Endothelial cell of umbilical vein (primary cell): ENCODE measurements around the gene SEC63. TPM values are rescaled to one million over a fixed set of nuclear protein-coding genes. Genes with fewer than 3 reads are reported as not detected.

Source experiments
- BruUV-seq: library from RNA; stranded (reverse); fragments of 400-500 nt; replicated peaks from 2 replicates; lab custom pipeline; 2021; lab: Mats Ljungman, UMichigan
- CTCF ChIA-PET: fragments of 300-600, 350-600 bp; sonication (Branson Sonifier 250); formaldehyde crosslinking; loops from one replicate; lab custom pipeline; 2021; ENCODE audit warnings: antibody characterized with exemption, inconsistent platforms; lab: Charles Lee
- POLR2A ChIA-PET: fragments of 300-600, 350-600 bp; sonication (Branson Sonifier 250); formaldehyde crosslinking; loops from one replicate; lab custom pipeline; 2021; ENCODE audit warnings: antibody characterized with exemption, inconsistent platforms; lab: Charles Lee
- DNase-seq: peaks from one replicate; pipeline ENCODE4 v3.0.0-alpha.2; 2011; ENCODE audit warnings: low read depth, low spot score
- FAIRE-seq: peaks from 2 replicates; lab custom pipeline; 2011; peaks lifted over from hg19 to GRCh38; lab: Jason Lieb, UNC
- H2AFZ ChIP-seq: 2 replicates; pipeline ENCODE4 v1.6.0; 2012; ENCODE audit warnings: low read depth, low read length, control low read depth, inconsistent platforms
- H3K27ac ChIP-seq: 2 replicates; pipeline ENCODE4 v1.5.1; 2011; ENCODE audit warnings: low read depth, mild to moderate bottlenecking, control low read depth, low read length, moderate library complexity; ENCODE audit not compliant: insufficient read depth
- H3K27me3 ChIP-seq, 2 experiments: 2 replicates each; pipeline versions ENCODE4 v1.6.0 to v1.6.1; 2011; ENCODE audit warnings: low read length in 2 of 2, mixed read lengths in 1 of 2; ENCODE audit not compliant: control insufficient read depth in 2 of 2, insufficient read depth in 2 of 2
- H3K36me3 ChIP-seq, 2 experiments: 2 replicates in 1 of 2; 3 replicates in 1 of 2; pipeline ENCODE4 v1.5.1; 2011; ENCODE audit warnings: low read length in 2 of 2, mild to moderate bottlenecking in 1 of 2, moderate library complexity in 1 of 2; ENCODE audit not compliant: control insufficient read depth in 2 of 2, insufficient read depth in 2 of 2; ENCODE audit errors: extremely low read depth in 1 of 2
- H3K4me1 ChIP-seq: 3 replicates; pipeline ENCODE4 v1.5.1; 2011; ENCODE audit warnings: mild to moderate bottlenecking, low read length; ENCODE audit not compliant: control insufficient read depth, insufficient read depth; ENCODE audit errors: extremely low read depth
- H3K4me2 ChIP-seq: 2 replicates; pipeline ENCODE4 v1.6.1; 2011; ENCODE audit warnings: low read length, control low read depth, mixed read lengths; ENCODE audit not compliant: insufficient read depth
- H3K4me3 ChIP-seq, 3 experiments: fragments of 200-600 bp in 1 of 3; sonication (generic), shearing (Covaris generic) in 1 of 3; replicated peaks in 1 of 3; 2 replicates each; pipeline ENCODE4 v1.5.1; 2011 to 2016; ENCODE audit warnings: control low read depth in 3 of 3, low read length in 3 of 3, mild to moderate bottlenecking in 2 of 3, inconsistent platforms in 1 of 3, low read depth in 1 of 3, moderate library complexity in 1 of 3; ENCODE audit not compliant: insufficient read depth in 1 of 3
- H3K79me2 ChIP-seq: 2 replicates; pipeline ENCODE4 v1.6.0; 2012; ENCODE audit warnings: low read length, inconsistent platforms; ENCODE audit not compliant: control insufficient read depth, insufficient read depth
- H3K9ac ChIP-seq: replicated peaks from 2 replicates; pipeline ENCODE3; 2011; ENCODE audit warnings: low read length, control low read depth; ENCODE audit not compliant: insufficient read depth; ENCODE audit errors: extremely low read depth
- H3K9me1 ChIP-seq: replicated peaks from 3 replicates; pipeline ENCODE4 v1.6.0; 2011; ENCODE audit warnings: mild to moderate bottlenecking, low read length; ENCODE audit not compliant: control insufficient read depth, insufficient read depth; ENCODE audit errors: extremely low read depth
- H3K9me3 ChIP-seq: replicated peaks from 2 replicates; pipeline ENCODE4 v1.5.1; 2012; ENCODE audit warnings: low read length, inconsistent platforms; ENCODE audit not compliant: control insufficient read depth, insufficient read depth
- H4K20me1 ChIP-seq: replicated peaks from 2 replicates; pipeline ENCODE3; 2011; ENCODE audit warnings: mild to moderate bottlenecking, low read length; ENCODE audit not compliant: control insufficient read depth, insufficient read depth; ENCODE audit errors: extremely low read depth
- CTCF ChIP-seq, 2 donors: IDR thresholded peaks; 1 replicate in 1 of 2; 2 replicates in 1 of 2; pipeline ENCODE4 v1.5.1; 2011; ENCODE audit warnings: low read length in 2 of 2, mild to moderate bottlenecking in 2 of 2, moderate library complexity in 2 of 2, control low read depth in 1 of 2, inconsistent platforms in 1 of 2, low read depth in 1 of 2; ENCODE audit not compliant: insufficient read depth in 1 of 2; ENCODE audit errors: extremely low read depth in 1 of 2
- EZH2 ChIP-seq: IDR thresholded peaks from 2 replicates; pipeline ENCODE4 v1.6.1; 2012; ENCODE audit warnings: borderline replicate concordance, low read depth, mild to moderate bottlenecking, moderate library complexity, low read length, inconsistent platforms; ENCODE audit not compliant: severe bottlenecking
- FOS ChIP-seq: IDR thresholded peaks from 2 replicates; pipeline ENCODE4 v1.6.1; 2011; ENCODE audit warnings: mild to moderate bottlenecking, low read length, moderate library complexity, borderline replicate concordance; ENCODE audit not compliant: insufficient read depth
- GATA2 ChIP-seq: IDR thresholded peaks from 2 replicates; pipeline ENCODE4 v1.7.0; 2011; ENCODE audit warnings: low read depth, mild to moderate bottlenecking, moderate library complexity, mixed read lengths, low read length; ENCODE audit not compliant: insufficient read length, insufficient read depth
- MAX ChIP-seq: IDR thresholded peaks from 2 replicates; pipeline ENCODE4 v1.6.1; 2011; ENCODE audit not compliant: insufficient read depth, insufficient read length
- POLR2A ChIP-seq: IDR thresholded peaks from 2 replicates; pipeline ENCODE4 v1.6.1; 2012; ENCODE audit warnings: low read depth, mild to moderate bottlenecking, control low read depth, low read length
- dilution Hi-C: fragments of 300-500 bp; cut with MboI; formaldehyde crosslinking; loops from one replicate; pipeline ENCODE4 v1.15.0; 2019; ENCODE audit warnings: low sequenced_read_pairs; ENCODE audit not compliant: extremely low pct_ligation_motif_present
- intact Hi-C: fragments of 100-400 bp; cut with micrococcal nuclease; formaldehyde crosslinking; loops from one replicate; pipeline ENCODE4 v1.10.0; 2022
- polyA plus RNA-seq, 4 experiments: library from polyadenylated mRNA; depleted of rRNA in 3 of 4; stranded (reverse) in 3 of 4; unstranded in 1 of 4; fragments of >200 nt; gene quantifications; 2 replicates each; pipeline versions ENCODE4 v1.2.1 to v1.2.3, GENCODE V29; 2011 to 2012; ENCODE audit warnings: missing spikeins in 1 of 4
- total RNA-seq: library from RNA; stranded (reverse); gene quantifications from 2 replicates; pipeline ENCODE4 v1.2.3, GENCODE V29; 2021

SEC63 gene
- total and polyA plus RNA-seq, 2 donors (not counting 3 experiments of a cell fraction or from before 2014, with no cell fraction given): 14.8 to 132 TPM

GRCh38 chr6:107823047-107823557 is 134.9 kb downstream of the SEC63 start:
- no peak for FAIRE-seq
- H3K4me2 ChIP-seq: no peak overlapping the region

GRCh38 chr6:107822176-107823046 is 135.6 kb downstream of the SEC63 start:
- Histone ChIP-seq H3K36me3 (no peaks in the 10 kb centered on the region), H3K27me3 (peaks cover 34 to 37% of the 10 kb centered on the region in 2 experiments), H3K79me2 (no peaks in the 10 kb centered on the region), H4K20me1 (no peaks in the 10 kb centered on the region), H3K9me1 (no peaks in the 10 kb centered on the region), H3K27ac (no peak overlapping the region), H3K4me1 (no peaks in the 10 kb centered on the region), H3K9ac (no peak overlapping the region), H2AFZ (no peak overlapping the region), H3K4me2 (no peak overlapping the region), H3K4me3 (no peak overlapping the region), H3K9me3 (no peaks in the 10 kb centered on the region)
- no TSS peak for BruUV-seq
- TF ChIP-seq CTCF (IDR thresholded peaks at IDR 0.05; ENCODE audit: extremely low read depth in 1 of 2, insufficient read depth in 1 of 2, low read depth in 1 of 2, low read length in 2 of 2) (no peak), EZH2 (peak; percentile 37)
- FAIRE-seq: no peak
- intact Hi-C loops: no loop called here
- ChIA-PET CTCF (interaction anchor here (0.6 to 1.5 kb wide), 4 partner anchors 17 to 637 kb away, joined by 3 to 4 read pairs (median 3); no protein-coding TSS in a partner anchor), POLR2A (no interaction called here)
- DNase-seq: no peak
- dilution Hi-C loops: no loop called here

More at GRCh38 chr6:107823047-107823557, 134.9 kb downstream of the SEC63 start:
- no peak for DNase-seq
- intact Hi-C loops: no loop called here
- no peak overlapping the region for H2AFZ ChIP-seq
- no peak overlapping the region for H3K27ac ChIP-seq
- H3K9me3 ChIP-seq: no peaks in the 10 kb centered on the region
- no peaks in the 10 kb centered on the region for H3K36me3 ChIP-seq
- H3K9me1 ChIP-seq: no peaks in the 10 kb centered on the region
- no peaks in the 10 kb centered on the region for H3K79me2 ChIP-seq
- CTCF ChIA-PET: interaction anchor here (0.6 to 1.5 kb wide), 4 partner anchors 17 to 637 kb away, joined by 3 to 4 read pairs (median 3); no protein-coding TSS in a partner anchor
- peaks cover 34 to 39% of the 10 kb centered on the region in 2 experiments for H3K27me3 ChIP-seq
- no peak overlapping the region for H3K4me3 ChIP-seq
- TF ChIP-seq EZH2 (no peak), POLR2A (no peak), FOS (no peak), GATA2 (no peak), MAX (no peak)
- no TSS peak for BruUV-seq
- no peaks in the 10 kb centered on the region for H3K4me1 ChIP-seq
- POLR2A ChIA-PET: no interaction called here
- H3K9ac ChIP-seq: no peak overlapping the region
- dilution Hi-C loops: no loop called here
- H4K20me1 ChIP-seq: no peaks in the 10 kb centered on the region
